HUDEP-2 (cell line): ENCODE measurements around the gene RHBG.
A peak's percentile ranks its signal among the peaks of the same experiment; 100 is the strongest.

ENCODE experiments used
- DNase-seq, 76 experiments: peaks; one replicate each; lab custom pipeline; 2025; ENCODE audit not compliant: unreplicated experiment in 76 of 76; lab: John Stamatoyannopoulos, UW

The RHBG gene

GRCh38 chr1:156385534-156386031 is 16.6 kb downstream of the RHBG start:
- peak in 37 of 76 experiments; percentile 2 to 54 (median 32) for DNase-seq

GRCh38 chr1:156386134-156386901 is 17.3 kb downstream of the RHBG start:
- no peak for DNase-seq

GRCh38 chr1:156386949-156387869 is 18.2 kb downstream of the RHBG start:
- no peak for DNase-seq

GRCh38 chr1:156387870-156388173 is 18.8 kb downstream of the RHBG start:
- no peak for DNase-seq

- DNase-seq = no peak
These were observed 19.4 kb downstream of the RHBG start for GRCh38 chr1:156388174-156389137.

DNA sequence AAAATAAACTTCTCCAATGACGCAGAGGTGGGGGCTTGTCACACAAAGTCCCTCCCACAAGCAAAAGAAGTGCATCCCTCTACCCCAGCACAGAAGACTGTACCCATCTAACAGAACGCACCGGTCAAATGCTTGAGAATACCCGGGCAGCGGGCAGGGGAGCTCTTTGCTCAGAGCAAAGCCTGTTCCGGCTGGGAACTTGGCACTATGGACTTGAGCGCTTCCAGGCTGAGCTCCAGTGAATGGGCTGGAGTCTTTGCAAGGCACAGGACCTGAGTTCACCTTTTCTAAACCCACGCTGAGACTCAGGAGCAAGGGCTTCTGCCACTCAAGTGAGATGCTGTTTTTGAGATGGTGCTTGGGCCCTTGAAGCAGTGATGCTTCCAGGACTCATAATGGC is 20.3 kb downstream of the RHBG start:
- no peak for DNase-seq

DNA sequence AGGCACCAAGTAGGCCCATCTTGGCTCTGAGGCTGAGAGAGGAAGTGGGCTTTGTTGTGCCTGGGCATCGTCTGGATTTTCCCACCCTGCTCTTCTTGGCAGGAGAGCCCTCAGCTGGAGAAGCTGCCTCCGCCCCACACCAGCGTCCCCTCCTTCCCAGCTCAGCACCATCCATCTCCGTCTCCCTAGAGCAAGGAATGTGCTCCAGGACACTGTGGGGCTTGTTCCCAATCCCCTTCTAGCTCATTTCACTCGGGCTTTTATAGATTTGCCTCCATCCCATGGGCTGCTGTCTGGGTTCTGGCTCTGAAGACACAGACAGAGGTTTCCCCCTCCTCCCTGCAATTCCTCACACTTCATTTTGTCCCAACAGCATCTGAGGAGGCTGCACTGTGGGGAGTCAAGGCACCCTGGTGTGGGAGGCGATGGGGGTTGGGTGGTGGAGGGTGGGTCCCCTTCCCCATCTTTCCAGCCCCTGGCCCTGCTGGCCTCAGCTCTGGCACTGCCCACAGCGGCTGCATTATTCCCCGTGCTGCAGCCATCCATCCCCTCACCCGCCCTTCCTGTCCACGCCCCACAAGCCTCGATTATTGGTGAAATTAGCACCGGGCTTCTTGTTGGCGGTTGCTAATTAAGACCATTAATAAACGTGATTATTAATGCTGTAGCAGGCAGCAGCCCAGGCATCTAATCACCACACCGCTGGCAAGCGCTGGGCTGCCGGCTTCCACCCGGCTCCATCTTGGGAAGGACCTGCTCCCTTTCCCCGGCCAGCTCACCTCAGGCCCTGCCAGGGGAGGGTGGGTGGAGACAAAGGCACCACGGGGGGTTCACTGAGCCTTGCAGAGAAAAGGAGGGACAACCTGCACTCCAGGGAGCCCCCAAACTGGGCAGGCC is 21.7 kb downstream of the RHBG start:
- DNase-seq = no peak

- DNase-seq = no peak
These were observed 22.3 kb downstream of the RHBG start for GRCh38 chr1:156391366-156391677.

GRCh38 chr1:156391701-156392100 is 22.7 kb downstream of the RHBG start:
- no peak for DNase-seq

DNA sequence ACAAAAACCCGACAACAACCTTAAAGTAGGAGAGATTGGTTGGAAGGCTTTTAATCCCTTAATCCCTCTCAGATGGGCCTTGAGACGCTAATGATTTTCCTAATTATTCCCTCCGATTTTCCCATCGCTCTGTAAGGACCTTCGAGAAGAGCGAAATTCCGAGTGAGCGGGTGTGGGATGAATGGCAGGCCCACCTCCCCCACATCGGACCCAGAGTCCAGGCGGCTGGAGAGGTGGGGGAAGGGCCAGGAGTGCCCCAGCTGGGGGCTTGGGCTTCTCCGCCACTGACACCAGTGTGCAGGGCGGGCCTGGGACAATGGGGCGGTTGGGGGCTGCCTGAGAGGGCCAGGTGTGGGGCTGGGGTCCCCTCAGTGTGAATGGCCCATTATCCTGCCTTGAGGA is 23.4 kb downstream of the RHBG start:
- no peak for DNase-seq

- no peak for DNase-seq
These were observed 24.1 kb downstream of the RHBG start for GRCh38 chr1:156393095-156393494.

- no peak for DNase-seq
These were observed 25.1 kb downstream of the RHBG start for GRCh38 chr1:156394082-156394481.

GRCh38 chr1:156394835-156395461 is 25.9 kb downstream of the RHBG start:
- no peak for DNase-seq

- DNase-seq = no peak
These were observed 30.5 kb downstream of the RHBG start for GRCh38 chr1:156399355-156400125.

DNA sequence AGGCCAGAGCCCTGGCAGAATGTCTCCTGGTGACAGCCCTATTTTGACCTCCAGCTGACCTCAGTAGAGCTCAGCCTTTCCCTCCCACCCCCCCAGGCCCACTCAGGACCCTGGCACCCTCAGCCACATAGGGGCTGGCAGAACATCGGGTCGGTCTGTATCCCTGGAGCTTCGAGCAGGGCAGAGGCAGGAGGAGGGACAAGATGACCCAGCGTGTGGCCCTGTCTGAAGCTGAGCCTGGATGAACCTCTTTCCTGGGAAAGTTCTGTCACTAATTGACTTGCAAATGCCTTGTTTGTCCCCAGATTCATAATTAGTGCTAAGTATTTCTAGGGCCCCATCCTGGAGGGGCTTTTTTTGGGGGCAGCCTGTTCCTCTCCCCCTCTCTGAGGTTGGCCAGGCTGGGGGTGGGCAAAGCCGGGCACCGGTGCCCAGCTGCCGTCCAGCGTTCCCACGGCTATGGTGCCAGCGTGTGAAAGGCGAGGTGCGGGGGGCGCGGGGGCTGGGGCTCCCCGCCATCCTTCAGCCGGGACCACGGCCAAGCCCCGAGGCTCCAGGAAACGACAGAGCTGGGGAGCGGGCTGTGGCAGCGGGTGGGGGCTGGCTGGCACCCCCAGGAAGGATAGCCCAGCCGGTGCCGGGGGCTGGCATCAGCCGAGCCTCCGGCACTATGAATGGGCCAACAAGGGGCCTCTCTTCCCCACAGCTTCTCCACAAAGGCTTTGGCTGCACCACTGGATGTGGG is 31.4 kb downstream of the RHBG start:
- no peak for DNase-seq

DNA sequence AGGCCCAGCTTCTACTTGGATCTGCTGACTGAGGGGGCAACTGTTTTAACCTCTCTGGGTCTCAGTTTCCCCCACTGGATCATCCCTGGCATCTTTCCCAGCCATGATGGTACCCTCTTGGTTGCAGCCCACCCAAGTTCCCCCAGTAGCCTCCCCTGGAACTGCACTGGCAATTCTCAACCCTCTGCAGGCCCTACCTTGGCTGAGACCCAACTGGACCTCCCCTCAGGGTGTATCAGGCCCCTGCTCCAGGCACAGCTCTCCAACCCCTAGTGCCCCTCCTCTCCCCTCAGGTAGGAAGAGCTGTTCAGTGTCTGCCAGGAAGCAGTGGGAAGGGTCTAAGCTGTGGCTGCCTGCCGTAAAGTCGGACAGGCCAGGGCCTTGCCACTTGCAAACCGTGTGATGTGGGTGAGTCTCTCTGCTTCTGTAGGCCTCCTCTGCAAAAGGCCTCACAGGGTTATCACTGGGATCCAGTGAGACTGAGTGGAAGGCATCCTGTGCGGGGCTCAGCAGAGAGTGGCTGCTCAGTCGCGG is 32.1 kb downstream of the RHBG start:
- DNase-seq = no peak

DNA sequence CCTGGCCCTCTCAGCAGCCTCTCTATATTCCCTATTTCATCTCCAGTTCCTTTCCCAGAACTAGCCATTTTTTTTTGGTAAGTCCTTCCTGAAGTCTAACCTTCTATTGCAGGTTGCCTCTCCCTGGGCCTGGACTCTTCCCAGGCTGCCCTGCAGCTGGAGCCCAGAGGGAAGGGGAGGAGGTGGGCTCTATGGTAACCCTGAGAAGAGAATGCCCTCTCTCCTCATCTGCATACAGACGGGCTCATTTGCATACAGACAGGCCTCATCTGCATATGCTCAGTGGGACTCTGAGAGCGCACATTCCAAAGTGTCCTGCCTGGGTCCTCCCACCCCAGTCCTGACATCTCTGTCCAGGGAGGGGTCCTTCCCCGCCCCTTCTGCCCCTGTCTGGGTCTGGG is 32.7 kb downstream of the RHBG start:
- no peak for DNase-seq
